ENCODE results near the gene CHD5.

DNA sequence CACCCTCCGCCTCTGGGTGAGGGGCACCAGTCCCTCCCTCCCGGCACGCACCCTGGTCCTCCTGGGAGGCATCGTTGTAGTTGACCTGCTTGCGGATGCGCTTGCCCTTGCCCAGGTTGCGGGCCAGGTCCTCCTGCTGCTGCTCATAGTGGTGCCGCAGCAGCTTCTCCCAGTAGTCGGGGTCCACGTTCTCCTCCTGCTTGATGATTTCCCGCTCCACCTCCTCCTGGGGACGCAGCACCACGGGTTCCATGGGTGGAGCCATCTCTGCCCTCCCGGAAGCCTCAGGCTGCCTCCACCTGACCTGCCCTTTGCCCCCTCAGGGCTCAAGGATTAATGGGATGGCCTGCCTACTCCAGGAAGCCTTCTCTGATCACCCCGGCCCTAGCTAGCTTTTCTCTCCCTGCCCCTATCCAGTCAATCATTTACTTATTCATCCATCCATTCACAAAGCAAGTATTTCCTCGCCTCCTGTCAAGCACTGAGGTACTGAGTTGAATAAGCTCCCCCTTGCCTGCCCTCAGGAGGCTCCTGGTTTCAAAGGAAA lies 53.5 kb downstream of the CHD5 start:
- no peak for TF ChIP-seq POLR2AphosphoS5 (IDR thresholded peaks at IDR 0.05)
- TF ChIP-seq, protein P1, sequence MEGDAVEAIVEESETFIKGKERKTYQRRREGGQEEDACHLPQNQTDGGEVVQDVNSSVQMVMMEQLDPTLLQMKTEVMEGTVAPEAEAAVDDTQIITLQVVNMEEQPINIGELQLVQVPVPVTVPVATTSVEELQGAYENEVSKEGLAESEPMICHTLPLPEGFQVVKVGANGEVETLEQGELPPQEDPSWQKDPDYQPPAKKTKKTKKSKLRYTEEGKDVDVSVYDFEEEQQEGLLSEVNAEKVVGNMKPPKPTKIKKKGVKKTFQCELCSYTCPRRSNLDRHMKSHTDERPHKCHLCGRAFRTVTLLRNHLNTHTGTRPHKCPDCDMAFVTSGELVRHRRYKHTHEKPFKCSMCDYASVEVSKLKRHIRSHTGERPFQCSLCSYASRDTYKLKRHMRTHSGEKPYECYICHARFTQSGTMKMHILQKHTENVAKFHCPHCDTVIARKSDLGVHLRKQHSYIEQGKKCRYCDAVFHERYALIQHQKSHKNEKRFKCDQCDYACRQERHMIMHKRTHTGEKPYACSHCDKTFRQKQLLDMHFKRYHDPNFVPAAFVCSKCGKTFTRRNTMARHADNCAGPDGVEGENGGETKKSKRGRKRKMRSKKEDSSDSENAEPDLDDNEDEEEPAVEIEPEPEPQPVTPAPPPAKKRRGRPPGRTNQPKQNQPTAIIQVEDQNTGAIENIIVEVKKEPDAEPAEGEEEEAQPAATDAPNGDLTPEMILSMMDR (IDR thresholded peaks at IDR 0.05), result no peak
- no peak for TF ChIP-seq EP300 (IDR thresholded peaks at IDR 0.05)
- TF ChIP-seq POLR2A (IDR thresholded peaks at IDR 0.05), result no peak
